GM12801 (cell line): Measurements from ENCODE around the gene HEATR5A.

Experiments
- TF ChIP-seq, protein P1 (sequence below): IDR thresholded peaks from one replicate; pipeline ENCODE4 v1.5.1; 2011; ENCODE audit warnings: control low read depth; ENCODE audit not compliant: insufficient read length; ENCODE audit errors: extremely low read depth

Gene HEATR5A

DNA sequence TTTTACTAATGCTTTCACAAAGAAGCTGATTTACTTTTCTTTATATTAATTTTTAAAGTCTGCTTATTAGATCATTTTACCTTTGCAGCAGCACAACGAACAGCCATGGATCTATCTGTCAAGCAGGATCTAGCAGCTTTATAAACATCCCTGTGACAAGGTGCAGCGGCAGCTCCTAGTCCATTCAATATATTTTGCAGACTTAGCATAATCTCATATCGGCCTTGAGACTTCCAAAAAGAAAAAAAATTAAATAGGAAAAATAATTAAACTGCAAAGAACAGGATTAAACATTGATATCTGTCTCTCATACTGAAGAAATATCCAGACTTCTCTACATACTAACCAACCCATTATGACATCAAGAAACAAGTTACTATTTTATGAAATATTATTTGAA lies 25.2 kb downstream of the HEATR5A start:
- TF ChIP-seq, protein P1, sequence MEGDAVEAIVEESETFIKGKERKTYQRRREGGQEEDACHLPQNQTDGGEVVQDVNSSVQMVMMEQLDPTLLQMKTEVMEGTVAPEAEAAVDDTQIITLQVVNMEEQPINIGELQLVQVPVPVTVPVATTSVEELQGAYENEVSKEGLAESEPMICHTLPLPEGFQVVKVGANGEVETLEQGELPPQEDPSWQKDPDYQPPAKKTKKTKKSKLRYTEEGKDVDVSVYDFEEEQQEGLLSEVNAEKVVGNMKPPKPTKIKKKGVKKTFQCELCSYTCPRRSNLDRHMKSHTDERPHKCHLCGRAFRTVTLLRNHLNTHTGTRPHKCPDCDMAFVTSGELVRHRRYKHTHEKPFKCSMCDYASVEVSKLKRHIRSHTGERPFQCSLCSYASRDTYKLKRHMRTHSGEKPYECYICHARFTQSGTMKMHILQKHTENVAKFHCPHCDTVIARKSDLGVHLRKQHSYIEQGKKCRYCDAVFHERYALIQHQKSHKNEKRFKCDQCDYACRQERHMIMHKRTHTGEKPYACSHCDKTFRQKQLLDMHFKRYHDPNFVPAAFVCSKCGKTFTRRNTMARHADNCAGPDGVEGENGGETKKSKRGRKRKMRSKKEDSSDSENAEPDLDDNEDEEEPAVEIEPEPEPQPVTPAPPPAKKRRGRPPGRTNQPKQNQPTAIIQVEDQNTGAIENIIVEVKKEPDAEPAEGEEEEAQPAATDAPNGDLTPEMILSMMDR, result no peak

GRCh38 chr14:31391977-31392503 lies 28.3 kb downstream of the HEATR5A start:
- TF ChIP-seq, protein P1, result no peak

GRCh38 chr14:31391473-31391872 lies 28.9 kb downstream of the HEATR5A start:
- TF ChIP-seq, protein P1, result no peak

- TF ChIP-seq, protein P1, result no peak
Observed at GRCh38 chr14:31389946-31390345, 30.4 kb downstream of the HEATR5A start.

DNA sequence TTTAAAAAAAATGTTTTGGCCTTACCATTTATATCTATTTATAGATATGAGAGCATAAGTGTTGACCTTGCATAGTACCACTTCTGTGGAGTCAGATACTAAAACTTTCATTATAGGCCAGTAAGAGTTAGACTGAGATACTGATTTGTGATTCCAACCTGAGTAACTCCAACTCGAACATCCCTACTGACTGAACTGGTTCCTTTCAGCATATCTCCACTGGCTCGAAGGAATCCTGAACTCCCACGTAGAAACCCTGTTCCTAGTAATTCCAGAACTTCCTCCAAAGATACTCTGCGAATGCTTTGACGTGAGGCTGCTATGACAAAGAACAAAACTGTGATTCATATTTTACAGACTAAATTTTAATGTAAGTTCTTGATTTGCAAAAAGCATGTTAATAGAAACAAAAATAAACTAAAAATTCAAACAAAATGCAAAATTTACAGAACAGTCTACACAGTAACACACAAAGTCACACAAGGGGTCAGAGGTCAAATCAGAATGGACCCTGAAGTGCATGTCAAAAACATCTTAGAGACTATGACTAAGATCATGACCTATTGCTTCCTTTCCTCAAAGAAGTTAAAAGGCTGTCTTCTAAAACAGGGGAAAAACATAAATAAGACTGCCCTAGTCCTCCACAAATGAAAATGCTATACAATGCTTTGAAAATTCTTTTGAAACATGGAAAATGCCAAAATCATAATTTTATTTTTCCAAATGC lies 31.5 kb downstream of the HEATR5A start:
- TF ChIP-seq, protein P1, result no peak

GRCh38 chr14:31387091-31387490 lies 33.3 kb downstream of the HEATR5A start:
- TF ChIP-seq, protein P1, result no peak

- TF ChIP-seq, protein P1, result no peak
Observed at GRCh38 chr14:31386271-31386670, 34.1 kb downstream of the HEATR5A start.
